CD4-positive, alpha-beta T cell treated with Interleukin-17A for 4 hours (primary cell): ENCODE measurements around the gene ENTPD6.

ENCODE experiments used
- DNase-seq: peaks from one replicate; pipeline ENCODE4 v3.0.0-alpha.2; 2020; ENCODE audit warnings: mixed read lengths

Gene ENTPD6

GRCh38 chr20:25209911-25210310 is 14.4 kb downstream of the ENTPD6 start:
- DNase-seq = no peak

GRCh38 chr20:25211273-25211672 is 15.8 kb downstream of the ENTPD6 start:
- no peak for DNase-seq

- no peak for DNase-seq
Observed at GRCh38 chr20:25212242-25212641, 16.7 kb downstream of the ENTPD6 start.

- DNase-seq = no peak
Observed at GRCh38 chr20:25213566-25214425, 18.3 kb downstream of the ENTPD6 start.

GRCh38 chr20:25214426-25214790 is 18.9 kb downstream of the ENTPD6 start:
- DNase-seq = no peak

GRCh38 chr20:25214819-25215218 is 19.3 kb downstream of the ENTPD6 start:
- no peak for DNase-seq

GRCh38 chr20:25215521-25215920 is 20.0 kb downstream of the ENTPD6 start:
- DNase-seq = no peak

GRCh38 chr20:25216199-25216945 is 20.9 kb downstream of the ENTPD6 start:
- no peak for DNase-seq

GRCh38 chr20:25217161-25218108 is 21.9 kb downstream of the ENTPD6 start:
- DNase-seq = no peak

GRCh38 chr20:25218109-25218486 is 22.6 kb downstream of the ENTPD6 start:
- DNase-seq = no peak

- DNase-seq = no peak
Observed at GRCh38 chr20:25218492-25218891, 23.0 kb downstream of the ENTPD6 start.

- no peak for DNase-seq
Observed at GRCh38 chr20:25219365-25219764, 23.9 kb downstream of the ENTPD6 start.

GRCh38 chr20:25220021-25220730 is 24.7 kb downstream of the ENTPD6 start:
- DNase-seq = peak; percentile 47

GRCh38 chr20:25220810-25221591 is 25.5 kb downstream of the ENTPD6 start:
- DNase-seq = no peak

GRCh38 chr20:25221592-25222460 is 26.3 kb downstream of the ENTPD6 start:
- DNase-seq = no peak

- DNase-seq = no peak
Observed at GRCh38 chr20:25222461-25223178, 27.1 kb downstream of the ENTPD6 start.

GRCh38 chr20:25223179-25223661 is 27.7 kb downstream of the ENTPD6 start:
- DNase-seq = peak; percentile 19

- no peak for DNase-seq
Observed at GRCh38 chr20:25223765-25224720, 28.5 kb downstream of the ENTPD6 start.
